AG09309 (cell line): ENCODE data around the gene MAOB.
"Not testable (repeated sequence)": the region's sequence is repeated elsewhere in the genome, so short reads cannot be mapped to it uniquely, and the experiment has no call there.

ENCODE experiments used
- DNase-seq: peaks from one replicate; pipeline ENCODE4 v3.0.0-alpha.2; 2010; ENCODE audit warnings: low read depth
- H3K4me3 ChIP-seq: 2 replicates; pipeline ENCODE4 v1.5.1; 2011; ENCODE audit warnings: mild to moderate bottlenecking, low read depth, low read length, moderate library complexity; ENCODE audit not compliant: control insufficient read depth
- TF ChIP-seq, protein P1 (sequence below): IDR thresholded peaks from 2 replicates; pipeline ENCODE4 v1.5.1; 2011; ENCODE audit warnings: mild to moderate bottlenecking, low read depth, low read length, inconsistent platforms; ENCODE audit not compliant: insufficient read depth, control insufficient read depth; ENCODE audit errors: missing control alignments

The MAOB gene

GRCh38 chrX:43882294-43882681, at the start of gene MAOB:
Gene MAOB, minus strand, starts transcription at chrX:43882450. Its CDS starts 151 bp downstream, at chrX:43882299.
- no peak for DNase-seq
- H3K4me3 ChIP-seq, result no peak within 1 kb of the TSS
- TF ChIP-seq, protein P1, sequence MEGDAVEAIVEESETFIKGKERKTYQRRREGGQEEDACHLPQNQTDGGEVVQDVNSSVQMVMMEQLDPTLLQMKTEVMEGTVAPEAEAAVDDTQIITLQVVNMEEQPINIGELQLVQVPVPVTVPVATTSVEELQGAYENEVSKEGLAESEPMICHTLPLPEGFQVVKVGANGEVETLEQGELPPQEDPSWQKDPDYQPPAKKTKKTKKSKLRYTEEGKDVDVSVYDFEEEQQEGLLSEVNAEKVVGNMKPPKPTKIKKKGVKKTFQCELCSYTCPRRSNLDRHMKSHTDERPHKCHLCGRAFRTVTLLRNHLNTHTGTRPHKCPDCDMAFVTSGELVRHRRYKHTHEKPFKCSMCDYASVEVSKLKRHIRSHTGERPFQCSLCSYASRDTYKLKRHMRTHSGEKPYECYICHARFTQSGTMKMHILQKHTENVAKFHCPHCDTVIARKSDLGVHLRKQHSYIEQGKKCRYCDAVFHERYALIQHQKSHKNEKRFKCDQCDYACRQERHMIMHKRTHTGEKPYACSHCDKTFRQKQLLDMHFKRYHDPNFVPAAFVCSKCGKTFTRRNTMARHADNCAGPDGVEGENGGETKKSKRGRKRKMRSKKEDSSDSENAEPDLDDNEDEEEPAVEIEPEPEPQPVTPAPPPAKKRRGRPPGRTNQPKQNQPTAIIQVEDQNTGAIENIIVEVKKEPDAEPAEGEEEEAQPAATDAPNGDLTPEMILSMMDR, result no peak

- DNase-seq, H3K4me3 ChIP-seq: not testable (repeated sequence)
These were observed 39.8 kb upstream of the MAOB start for GRCh38 chrX:43922032-43922431.

- not testable (repeated sequence) for H3K4me3 ChIP-seq, DNase-seq
These were observed 28.5 kb upstream of the MAOB start for GRCh38 chrX:43910772-43911171.

DNA sequence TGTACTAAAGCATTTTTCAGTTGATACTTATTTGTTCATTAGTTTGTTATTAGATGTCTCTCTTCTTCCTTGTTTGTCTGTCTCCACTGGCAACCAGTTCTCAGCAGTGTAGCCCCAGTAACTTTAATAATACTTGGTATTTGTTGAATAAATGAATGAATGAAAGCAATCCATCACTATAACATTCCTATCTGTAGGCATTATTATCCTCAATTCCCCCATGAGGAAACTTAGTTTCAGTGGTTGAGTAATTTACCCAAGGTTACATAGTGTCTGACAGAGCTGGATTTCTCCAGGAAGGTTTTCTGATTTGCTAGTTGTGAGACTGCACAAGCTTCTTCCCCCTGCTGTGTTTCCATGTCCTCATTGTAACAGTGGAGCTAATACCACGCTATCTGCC, 27.8 kb upstream of the MAOB start:
- DNase-seq, result no peak
- TF ChIP-seq, protein P1, result no peak

DNA sequence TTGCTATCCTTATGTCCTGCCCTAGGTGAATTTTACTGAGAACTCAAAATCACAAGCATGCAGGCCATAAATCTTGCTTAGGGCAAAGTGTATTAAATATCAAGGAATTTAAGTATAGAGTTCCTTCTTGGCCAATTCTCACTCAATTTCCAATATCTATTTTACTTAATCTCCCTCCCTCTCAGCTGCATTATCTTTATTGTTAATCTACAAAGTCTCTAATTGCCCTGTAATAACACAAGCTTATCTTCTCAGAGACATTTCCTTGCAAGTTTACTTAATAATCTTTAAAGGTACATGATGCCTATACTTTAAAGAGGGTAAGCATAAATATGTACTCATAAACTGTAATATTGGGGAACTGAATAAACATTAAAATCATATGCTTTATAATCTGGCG, 26.9 kb upstream of the MAOB start:
- TF ChIP-seq, protein P1, result no peak
- H3K4me3 ChIP-seq, result no peak overlapping the region
- no peak for DNase-seq

More for the DNA sequence above, 27.8 kb upstream of the MAOB start:
- no peak overlapping the region for H3K4me3 ChIP-seq

- DNase-seq, result no peak
- TF ChIP-seq, protein P1, result no peak
- no peak overlapping the region for H3K4me3 ChIP-seq
These were observed 17.9 kb upstream of the MAOB start for GRCh38 chrX:43899878-43900815.

DNA sequence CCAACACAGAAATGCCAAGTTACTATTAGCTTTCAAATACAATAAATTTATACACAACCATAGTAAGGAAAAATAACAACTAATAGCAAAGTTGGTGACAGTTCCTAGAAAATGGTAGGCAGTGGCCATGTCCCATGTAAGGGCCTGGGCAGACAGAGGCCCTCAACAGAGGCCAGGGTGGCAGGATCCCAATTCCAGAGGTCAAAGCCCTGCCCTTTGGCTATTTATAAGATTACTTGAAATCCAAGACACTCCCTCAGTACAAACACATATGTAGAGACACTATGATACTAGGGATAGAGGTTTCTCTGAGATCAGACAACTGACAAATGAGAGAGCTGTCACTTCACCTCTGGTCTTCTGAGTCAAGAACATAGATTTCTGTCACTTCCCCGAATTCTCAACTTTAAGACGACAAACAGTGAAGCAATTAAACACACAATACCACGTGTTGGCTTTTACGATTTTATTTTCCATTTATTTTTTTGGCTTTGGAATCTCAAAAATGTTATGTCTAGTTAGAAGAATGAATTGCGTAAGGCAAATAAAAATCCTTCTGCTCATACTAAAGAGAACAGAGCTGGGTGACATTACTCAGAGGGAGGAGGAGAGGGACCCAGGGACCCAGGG, 16.3 kb upstream of the MAOB start:
- TF ChIP-seq, protein P1, result no peak
- H3K4me3 ChIP-seq, result no peak overlapping the region
- no peak for DNase-seq
